CD14-positive monocyte (primary cell): Measurements from ENCODE around the gene SHISAL1. TPM values are rescaled to one million over a fixed set of nuclear protein-coding genes. Genes with fewer than 3 reads are reported as not detected.

Experiments used
- DNase-seq, 3 donors: peaks; one replicate each; pipeline ENCODE4 v3.0.0-alpha.2; 2011 to 2022
- H2AFZ ChIP-seq: 2 replicates; pipeline ENCODE4 v1.6.0; 2012; ENCODE audit warnings: mild to moderate bottlenecking, low read depth, low read length, inconsistent platforms; ENCODE audit not compliant: insufficient read depth, poor library complexity, severe bottlenecking
- H3K27ac ChIP-seq, 2 donors: 1 replicate in 1 of 2; 2 replicates in 1 of 2; pipeline ENCODE4 v1.5.1; 2012 to 2013; ENCODE audit warnings: low read length in 2 of 2, control low read depth in 1 of 2, inconsistent platforms in 1 of 2, low read depth in 1 of 2, mild to moderate bottlenecking in 1 of 2
- H3K27me3 ChIP-seq, 2 donors: one replicate each; pipeline versions ENCODE4 v1.6.0 to v1.6.1; 2011 to 2013; ENCODE audit warnings: low read length in 2 of 2; ENCODE audit not compliant: control insufficient read depth in 2 of 2, insufficient read depth in 2 of 2
- H3K36me3 ChIP-seq, 2 donors: replicated peaks in 1 of 2; 1 replicate in 1 of 2; 2 replicates in 1 of 2; pipeline versions ENCODE4 v1.5.1 to v1.6.1; 2012 to 2013; ENCODE audit warnings: low read length in 2 of 2, control low read depth in 1 of 2, inconsistent platforms in 1 of 2, mild to moderate bottlenecking in 1 of 2; ENCODE audit not compliant: insufficient read depth in 2 of 2, control insufficient read depth in 1 of 2
- H3K4me1 ChIP-seq, 2 donors: 1 replicate in 1 of 2; 2 replicates in 1 of 2; pipeline versions ENCODE4 v1.5.1 to v1.6.1; 2012 to 2013; ENCODE audit warnings: low read length in 2 of 2, control low read depth in 1 of 2, inconsistent platforms in 1 of 2, mild to moderate bottlenecking in 1 of 2, moderate library complexity in 1 of 2; ENCODE audit not compliant: insufficient read depth in 2 of 2, control insufficient read depth in 1 of 2
- H3K4me2 ChIP-seq: replicated peaks from 2 replicates; pipeline ENCODE3; 2012; ENCODE audit warnings: low read length, moderate library complexity, mild to moderate bottlenecking; ENCODE audit not compliant: poor library complexity, severe bottlenecking; ENCODE audit errors: extremely low read depth
- H3K4me3 ChIP-seq, 3 experiments: fragments of 200-600 bp in 1 of 3; sonication (generic) in 1 of 3; replicated peaks in 1 of 3; 1 replicate in 2 of 3; 2 replicates in 1 of 3; pipeline ENCODE4 v1.5.1; 2011 to 2013; ENCODE audit warnings: low read length in 3 of 3, mild to moderate bottlenecking in 3 of 3, control low read depth in 2 of 3, low read depth in 2 of 3, inconsistent platforms in 1 of 3, moderate library complexity in 1 of 3
- H3K79me2 ChIP-seq: 2 replicates; pipeline ENCODE4 v1.6.0; 2012; ENCODE audit warnings: mild to moderate bottlenecking, control low read depth, inconsistent platforms, low read length, moderate library complexity; ENCODE audit not compliant: insufficient read depth
- H3K9ac ChIP-seq: 2 replicates; pipeline ENCODE4 v1.6.0; 2017; ENCODE audit warnings: low read length, mild to moderate bottlenecking; ENCODE audit not compliant: insufficient read depth, poor library complexity, severe bottlenecking
- H3K9me3 ChIP-seq, 2 donors: replicated peaks in 1 of 2; 1 replicate in 1 of 2; 2 replicates in 1 of 2; pipeline versions ENCODE4 v1.5.1 to v1.6.1; 2012 to 2013; ENCODE audit warnings: low read length in 2 of 2, control low read depth in 1 of 2; ENCODE audit not compliant: control insufficient read depth in 1 of 2, insufficient read depth in 1 of 2
- H4K20me1 ChIP-seq: 2 replicates; pipeline ENCODE4 v1.6.0; 2012; ENCODE audit warnings: mild to moderate bottlenecking, low read length, control low read depth, moderate library complexity; ENCODE audit not compliant: insufficient read depth
- H3K27ac Mint-ChIP-seq, 7 donors: one replicate each; pipeline ENCODE4 v1.8.0; 2020; ENCODE audit warnings: mild to moderate bottlenecking in 7 of 7, mixed read lengths in 7 of 7, moderate library complexity in 6 of 7, inconsistent platforms in 2 of 7
- H3K27me3 Mint-ChIP-seq, 3 donors: one replicate each; pipeline ENCODE4 v1.8.0; 2021 to 2022; ENCODE audit warnings: low read depth in 3 of 3, mild to moderate bottlenecking in 3 of 3, mixed read lengths in 3 of 3, moderate library complexity in 3 of 3, inconsistent platforms in 1 of 3
- H3K36me3 Mint-ChIP-seq, 2 donors: one replicate each; pipeline ENCODE4 v1.8.0; 2020; ENCODE audit warnings: mixed read lengths in 2 of 2, inconsistent platforms in 1 of 2, mild to moderate bottlenecking in 1 of 2
- H3K4me1 Mint-ChIP-seq: one replicate; pipeline ENCODE4 v1.8.0; 2020; ENCODE audit warnings: mild to moderate bottlenecking, mixed read lengths
- H3K4me3 Mint-ChIP-seq, 2 donors: one replicate each; pipeline ENCODE4 v1.8.0; 2020; ENCODE audit warnings: mild to moderate bottlenecking in 2 of 2, mixed read lengths in 2 of 2, moderate library complexity in 1 of 2
- H3K9me3 Mint-ChIP-seq, 7 donors: one replicate each; pipeline ENCODE4 v1.8.0; 2020 to 2022; ENCODE audit warnings: mixed read lengths in 7 of 7, mild to moderate bottlenecking in 6 of 7, moderate library complexity in 6 of 7, inconsistent platforms in 2 of 7
- CTCF ChIP-seq: fragments of 200-600 bp; IDR thresholded peaks from one replicate; pipeline ENCODE4 v1.8.0; 2022; ENCODE audit warnings: antibody characterized with exemption, mild to moderate bottlenecking
- WGBS: methylation state at CpG from one replicate; pipeline ENCODE4 v1.1.5; 2013; ENCODE audit warnings: missing lambda C conversion rate; ENCODE audit not compliant: insufficient coverage; 5-methylcytosine and 5-hydroxymethylcytosine counted together
- intact Hi-C, 2 donors: fragments of 100-400 bp; cut with micrococcal nuclease; formaldehyde crosslinking; loops; one replicate each; pipeline versions ENCODE4 v1.15.0 to v1.15.1; 2023
- polyA plus RNA-seq, 3 donors: library from polyadenylated mRNA; depleted of rRNA in 1 of 3; unstranded in 2 of 3; stranded (reverse) in 1 of 3; fragments of 300-500 nt in 2 of 3; fragments of >200 nt in 1 of 3; fragmentation: Illumina TruSeq in 2 of 3; gene quantifications; 1 replicate in 2 of 3; 2 replicates in 1 of 3; pipeline ENCODE4 v1.2.3, GENCODE V29; 2012 to 2021

Gene SHISAL1
- polyA plus RNA-seq, 3 donors = not detected

GRCh38 chr22:44245867-44246266, 66.9 kb downstream of the SHISAL1 start:
- Mint-ChIP-seq H3K9me3 (peaks cover 9 to 27% (median 24%) of the 10 kb centered on the region in 7 donors), H3K36me3 (peaks cover 0 to 3% of the 10 kb centered on the region in 2 donors), H3K4me3 (no peak overlapping the region), H3K27ac (no peak overlapping the region), H3K27me3 (peaks cover 0 to 9% (median 3%) of the 10 kb centered on the region in 3 donors), H3K4me1 (no peaks in the 10 kb centered on the region)
- Histone ChIP-seq H3K27ac (no peak overlapping the region), H3K27me3 (no peaks in the 10 kb centered on the region), H2AFZ (no peak overlapping the region), H3K4me3 (no peak overlapping the region), H3K36me3 (no peaks in the 10 kb centered on the region), H4K20me1 (no peaks in the 10 kb centered on the region), H3K4me1 (no peaks in the 10 kb centered on the region), H3K9ac (no peak overlapping the region), H3K9me3 (peaks cover 21 to 22% of the 10 kb centered on the region in 2 donors), H3K4me2 (no peak overlapping the region), H3K79me2 (no peaks in the 10 kb centered on the region)
- DNase-seq = no peak
- no peak for TF ChIP-seq CTCF
- 98% methylated on average over 8 of the region's 8 CpGs for WGBS
- intact Hi-C loops = no loop called here

- Histone ChIP-seq H2AFZ (no peak overlapping the region), H4K20me1 (no peaks in the 10 kb centered on the region), H3K9me3 (peaks cover 16 to 18% of the 10 kb centered on the region in 2 donors), H3K79me2 (no peaks in the 10 kb centered on the region), H3K4me1 (no peaks in the 10 kb centered on the region), H3K9ac (no peak overlapping the region), H3K4me3 (no peak overlapping the region), H3K27me3 (no peaks in the 10 kb centered on the region), H3K36me3 (no peaks in the 10 kb centered on the region), H3K27ac (no peak overlapping the region), H3K4me2 (no peak overlapping the region)
- Mint-ChIP-seq H3K27ac (no peak overlapping the region), H3K9me3 (peaks cover 9 to 23% (median 21%) of the 10 kb centered on the region in 7 donors), H3K4me3 (no peak overlapping the region), H3K27me3 (peaks cover 2 to 8% (median 3%) of the 10 kb centered on the region in 3 donors), H3K4me1 (no peaks in the 10 kb centered on the region), H3K36me3 (peaks cover 0 to 3% of the 10 kb centered on the region in 2 donors)
- TF ChIP-seq CTCF = no peak
- intact Hi-C loops = no loop called here
- no peak for DNase-seq
- WGBS = 96% methylated on average over 7 of the region's 7 CpGs
Observed at GRCh38 chr22:44245438-44245837, 67.3 kb downstream of the SHISAL1 start.
